ENCODE data around the gene SNRPN.
"Not testable (repeated sequence)": the region's sequence is repeated elsewhere in the genome, so short reads cannot be mapped to it uniquely, and the experiment has no call there.

The SNRPN gene

GRCh38 chr15:24954783-24955530 is at the start of gene SNRPN, which contains the start of gene SNURF:
TSS of gene SNRPN (plus strand) at chr15:24954987. CDS start at chr15:24974454, 19,467 bp downstream.
TSS of gene SNURF (plus strand) at chr15:24954987. CDS start at chr15:24955049, 62 bp downstream.
- DNase-seq = peak; percentile 20

GRCh38 chr15:24916305-24917009 is 38.3 kb upstream of the SNRPN start:
- no peak for DNase-seq

DNA sequence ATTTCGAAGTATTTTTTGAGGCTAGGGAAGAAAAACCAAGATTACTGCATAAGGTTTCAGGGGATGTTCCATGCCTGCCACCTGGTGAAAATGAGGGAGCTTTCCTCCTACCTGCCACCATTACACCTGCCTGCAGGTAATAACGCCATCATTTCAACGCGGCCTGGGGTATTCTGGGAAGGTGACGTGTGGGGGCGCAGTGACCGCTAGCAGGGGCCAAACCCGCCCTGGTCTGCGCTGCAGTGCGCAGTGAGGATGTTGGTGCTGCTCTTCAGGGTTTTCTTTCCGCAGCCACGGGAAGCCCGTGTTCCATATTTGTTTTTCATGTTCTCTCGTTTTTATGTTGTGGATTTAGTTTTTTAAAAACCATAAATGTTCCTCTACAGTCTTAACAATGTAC is 37.4 kb upstream of the SNRPN start:
- no peak for DNase-seq

- DNase-seq = no peak
Measured at GRCh38 chr15:24919446-24919845, 35.3 kb upstream of the SNRPN start.

DNA sequence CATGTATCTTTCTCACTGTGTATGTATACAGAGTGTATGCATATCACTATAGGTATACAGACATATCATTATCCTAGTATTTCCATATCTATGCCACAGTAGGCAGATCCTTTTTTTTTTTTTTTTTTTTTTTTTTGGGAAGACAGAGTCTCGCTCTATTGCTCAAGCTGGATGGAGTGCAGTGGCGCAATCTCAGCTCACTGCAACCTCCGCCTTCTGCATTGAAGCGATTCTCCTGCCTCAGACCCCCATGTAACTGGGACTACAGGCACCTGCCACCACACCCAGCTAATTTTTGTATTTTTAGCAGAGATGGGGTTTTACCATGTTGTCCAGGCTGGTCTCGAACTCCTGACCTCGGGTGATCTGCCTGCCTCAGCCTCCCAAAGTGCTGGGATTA is 32.0 kb upstream of the SNRPN start:
- DNase-seq = not testable (repeated sequence)

GRCh38 chr15:24924153-24924552 is 30.6 kb upstream of the SNRPN start:
- DNase-seq = no peak

DNA sequence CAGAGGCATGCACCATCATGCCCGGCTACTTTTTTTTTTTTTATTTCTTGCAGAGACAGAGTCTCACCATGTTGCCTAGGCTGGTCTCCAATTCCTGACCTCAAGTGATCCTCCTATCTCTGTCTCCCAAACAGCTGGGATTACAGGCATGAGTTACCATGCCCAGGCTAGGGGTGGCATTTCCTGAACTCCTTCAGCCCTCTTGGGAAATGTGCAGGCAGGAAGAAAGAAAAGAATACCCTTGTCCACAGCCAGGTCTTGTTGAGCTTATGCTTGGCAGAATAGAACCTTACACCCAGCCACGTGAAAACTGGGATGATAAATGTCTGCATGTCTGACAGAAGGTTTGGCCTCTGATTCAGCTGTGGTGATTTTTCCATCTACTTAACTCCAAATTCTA is 30.2 kb upstream of the SNRPN start:
- DNase-seq = no peak

- not testable (repeated sequence) for DNase-seq
Measured at GRCh38 chr15:24931874-24932732, 22.7 kb upstream of the SNRPN start.

DNA sequence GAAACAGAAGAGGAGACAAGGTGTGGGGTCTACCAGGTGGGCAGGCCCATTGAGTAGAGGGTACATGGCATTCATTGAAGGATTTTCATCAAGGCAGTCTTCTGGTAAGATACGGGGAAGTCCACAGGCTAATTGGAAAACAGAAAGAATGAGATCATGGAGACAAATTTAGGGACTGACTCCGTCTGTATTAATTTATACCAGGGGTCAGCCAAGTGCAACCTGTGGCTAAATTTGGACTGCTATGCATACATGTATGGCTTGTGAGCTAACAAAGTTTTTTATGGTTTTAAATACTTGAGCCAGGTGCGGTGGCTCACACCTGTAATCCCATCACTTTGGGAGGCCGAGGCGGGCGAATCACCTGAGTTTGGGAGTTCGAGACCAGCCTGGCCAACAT is 21.1 kb upstream of the SNRPN start:
- no peak for DNase-seq

- not testable (repeated sequence) for DNase-seq
Measured at GRCh38 chr15:24938224-24938623, 16.6 kb upstream of the SNRPN start.

GRCh38 chr15:24940236-24940635 is 14.6 kb upstream of the SNRPN start:
- DNase-seq = no peak

DNA sequence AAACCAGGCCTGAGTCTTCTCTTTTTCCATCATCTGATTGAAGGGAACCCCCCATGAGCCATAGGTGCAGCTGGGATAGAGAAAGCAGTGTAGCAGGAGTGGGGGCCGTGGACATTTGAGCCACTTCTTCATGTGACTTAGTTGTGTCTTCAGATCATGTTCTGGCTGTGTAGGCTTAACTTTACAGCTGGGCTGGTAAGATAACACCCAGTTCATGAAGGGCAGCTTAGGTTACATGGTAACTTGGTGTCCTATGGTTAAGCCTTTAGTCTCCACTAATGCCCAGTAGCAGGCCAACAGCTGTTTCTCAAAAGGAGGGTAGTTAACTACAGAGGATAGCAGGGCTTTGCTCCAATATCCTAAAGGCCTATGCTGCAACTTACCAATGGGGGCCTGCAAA is 11.4 kb upstream of the SNRPN start:
- no peak for DNase-seq

GRCh38 chr15:24944954-24945353 is 9.8 kb upstream of the SNRPN start:
- no peak for DNase-seq

- no peak for DNase-seq
Measured at GRCh38 chr15:24945711-24946110, 9.1 kb upstream of the SNRPN start.

- no peak for DNase-seq
Measured at GRCh38 chr15:24948495-24948894, 6.3 kb upstream of the SNRPN start.

GRCh38 chr15:24955531-24955921 is 739 bp downstream of the SNRPN start:
- no peak for DNase-seq

DNA sequence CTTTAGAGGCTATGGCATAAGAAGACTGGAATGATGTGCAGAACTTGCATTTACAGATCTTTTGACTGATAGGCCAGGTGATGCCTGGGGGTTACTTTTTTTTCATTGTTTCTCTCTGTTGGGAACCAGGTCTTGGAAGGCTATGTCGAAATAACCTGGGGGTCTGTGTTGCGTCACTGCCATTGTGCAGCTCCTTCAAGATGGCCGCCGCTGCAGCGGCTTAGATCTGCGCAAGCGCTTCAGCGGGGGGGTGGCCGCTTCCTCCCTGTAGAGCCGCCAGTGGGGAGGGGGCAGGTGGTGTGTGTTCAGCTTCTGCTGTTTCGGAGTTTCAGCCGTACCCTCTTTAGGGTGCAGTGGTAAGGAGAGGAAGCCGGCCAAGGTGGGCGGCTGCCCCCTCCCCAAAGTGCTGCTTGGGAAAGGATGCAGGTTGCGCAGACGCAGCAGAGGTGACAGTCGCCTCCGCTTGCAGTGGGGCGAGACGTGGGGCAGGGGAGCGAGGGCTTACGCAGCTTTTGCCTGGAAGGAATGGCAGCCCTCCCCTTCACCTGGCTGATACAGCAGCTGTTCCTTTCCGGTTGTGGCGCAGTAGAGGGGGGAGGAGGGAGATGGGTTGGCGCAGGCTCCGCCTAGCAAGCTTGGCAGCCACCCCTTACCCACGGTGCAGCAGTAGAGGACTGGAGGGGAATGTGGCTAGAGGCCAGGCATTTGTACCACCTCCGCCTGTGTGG is 1.5 kb downstream of the SNRPN start:
- DNase-seq = peak; percentile 72

GRCh38 chr15:24957691-24958090 is 2.9 kb downstream of the SNRPN start:
- DNase-seq = no peak

DNA sequence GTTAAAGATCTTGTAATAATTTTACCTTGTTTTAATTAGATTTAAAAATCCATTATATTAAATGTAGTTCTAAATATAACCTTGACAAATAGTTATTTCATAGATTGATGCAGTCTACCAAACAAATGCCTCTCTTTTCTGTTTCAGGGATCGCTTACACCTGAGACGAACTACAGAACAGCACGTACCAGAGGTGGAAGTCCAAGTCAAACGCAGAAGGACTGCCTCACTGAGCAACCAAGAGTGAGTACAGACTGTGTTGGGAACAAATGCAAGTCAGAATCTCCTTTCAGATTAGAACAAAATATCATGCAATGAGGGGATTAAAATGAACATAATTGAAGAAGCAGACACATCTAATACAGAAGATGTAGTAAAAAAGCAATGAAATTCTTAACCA is 7.2 kb downstream of the SNRPN start:
- no peak for DNase-seq

GRCh38 chr15:24962880-24963279 is 8.1 kb downstream of the SNRPN start:
- DNase-seq = no peak

GRCh38 chr15:24966364-24967103 is 11.7 kb downstream of the SNRPN start:
- DNase-seq = no peak

DNA sequence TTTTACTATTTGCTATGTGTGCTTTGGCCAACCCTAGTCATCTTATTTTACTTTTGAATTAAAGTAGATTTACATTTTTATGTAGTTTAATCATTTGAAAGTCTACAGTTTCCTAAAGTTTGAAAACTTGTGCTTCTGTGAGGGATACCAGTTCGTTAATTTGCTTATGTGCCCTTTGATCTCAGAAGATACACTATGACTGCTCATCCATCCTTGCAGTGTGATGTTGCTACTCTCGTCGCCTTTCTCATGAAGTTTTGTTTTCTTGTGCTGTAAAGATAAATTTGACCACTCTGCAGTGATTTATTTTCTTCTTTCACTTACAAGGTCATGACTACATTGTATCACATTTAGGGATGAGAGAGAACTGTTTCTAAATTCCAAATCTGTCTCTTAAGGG is 16.3 kb downstream of the SNRPN start:
- DNase-seq = no peak

Data from NCI-H1694 (cell line).